Liver (tissue), 9 donors: ENCODE measurements around the gene AUP1. TPM values are rescaled to one million over a fixed set of nuclear protein-coding genes. Genes with fewer than 3 reads are reported as not detected.

Experiments
- DNase-seq: peaks from one replicate; pipeline ENCODE4 v3.0.0-alpha.2; 2017; ENCODE audit warnings: low spot score
- H3K27ac ChIP-seq, 2 donors: one replicate each; pipeline ENCODE4 v1.7.0; 2013; ENCODE audit warnings: inconsistent platforms in 2 of 2, low read length in 2 of 2, control low read depth in 1 of 2, low read depth in 1 of 2, mild to moderate bottlenecking in 1 of 2
- H3K27me3 ChIP-seq, 4 donors: one replicate each; pipeline versions ENCODE4 v1.6.1 to v1.7.0; 2013; ENCODE audit warnings: low read length in 3 of 4, inconsistent platforms in 1 of 4, mild to moderate bottlenecking in 1 of 4, moderate library complexity in 1 of 4; ENCODE audit not compliant: control insufficient read depth in 4 of 4, insufficient read depth in 4 of 4
- H3K36me3 ChIP-seq, 4 donors: one replicate each; pipeline versions ENCODE4 v1.6.1 to v1.7.0; 2013; ENCODE audit warnings: low read length in 3 of 4, mild to moderate bottlenecking in 3 of 4, low read depth in 1 of 4, moderate library complexity in 1 of 4; ENCODE audit not compliant: control insufficient read depth in 4 of 4, insufficient read depth in 3 of 4
- H3K4me1 ChIP-seq, 4 donors: one replicate each; pipeline versions ENCODE4 v1.6.1 to v1.7.0; 2013; ENCODE audit warnings: low read length in 3 of 4, mild to moderate bottlenecking in 3 of 4, moderate library complexity in 1 of 4; ENCODE audit not compliant: control insufficient read depth in 4 of 4, insufficient read depth in 4 of 4
- H3K4me3 ChIP-seq, 3 donors: one replicate each; pipeline versions ENCODE4 v1.6.1 to v1.7.0; 2013; ENCODE audit warnings: low read length in 3 of 3, control low read depth in 1 of 3, low read depth in 1 of 3, mild to moderate bottlenecking in 1 of 3
- H3K9ac ChIP-seq, 2 donors: one replicate each; pipeline ENCODE4 v1.7.0; 2013; ENCODE audit warnings: low read length in 2 of 2, mild to moderate bottlenecking in 2 of 2, moderate library complexity in 2 of 2, control low read depth in 1 of 2, low read depth in 1 of 2
- H3K9me3 ChIP-seq, 4 donors: one replicate each; pipeline versions ENCODE4 v1.6.1 to v1.7.0; 2013; ENCODE audit warnings: low read length in 3 of 4; ENCODE audit not compliant: control insufficient read depth in 4 of 4
- ATF3 ChIP-seq: IDR thresholded peaks from 2 replicates; pipeline ENCODE4 v1.6.1; 2016; ENCODE audit warnings: antibody characterized with exemption
- CTCF ChIP-seq: fragments of 150-350 bp; IDR thresholded peaks from 2 replicates; pipeline ENCODE4 v1.5.1; 2017; ENCODE audit warnings: improper control_type of control experiment, low read depth, low read length; ENCODE audit not compliant: missing input control
- EGR1 ChIP-seq, 2 donors: IDR thresholded peaks; 2 replicates each; pipeline ENCODE4 v1.6.1; 2016 to 2018; ENCODE audit warnings: antibody characterized with exemption in 2 of 2, low read depth in 2 of 2
- FOXA1 ChIP-seq: IDR thresholded peaks from 2 replicates; pipeline ENCODE4 v1.6.1; 2016; ENCODE audit warnings: antibody characterized with exemption
- FOXA2 ChIP-seq: IDR thresholded peaks from 2 replicates; pipeline ENCODE4 v1.6.1; 2016; ENCODE audit warnings: antibody characterized with exemption
- GABPA ChIP-seq, 2 donors: IDR thresholded peaks in 1 of 2; conservative IDR thresholded peaks in 1 of 2; 2 replicates each; pipeline ENCODE4 v1.6.1; 2016; ENCODE audit warnings: antibody characterized with exemption in 2 of 2, mild to moderate bottlenecking in 1 of 2, moderate library complexity in 1 of 2
- HNF4A ChIP-seq, 2 donors: conservative IDR thresholded peaks; 2 replicates each; pipeline ENCODE4 v1.6.1; 2016; ENCODE audit warnings: antibody characterized with exemption in 2 of 2, mild to moderate bottlenecking in 2 of 2
- HNF4G ChIP-seq: IDR thresholded peaks from 2 replicates; pipeline ENCODE4 v1.6.1; 2016; ENCODE audit warnings: antibody characterized with exemption
- JUND ChIP-seq, 2 donors: IDR thresholded peaks; 2 replicates each; pipeline ENCODE4 v1.6.1; 2016; ENCODE audit warnings: antibody characterized with exemption in 2 of 2
- MAX ChIP-seq: IDR thresholded peaks from 2 replicates; pipeline ENCODE4 v1.6.1; 2016; ENCODE audit warnings: antibody characterized with exemption
- RAD21 ChIP-seq, 2 donors: IDR thresholded peaks; 2 replicates each; pipeline ENCODE4 v1.6.1; 2016; ENCODE audit warnings: antibody characterized with exemption in 2 of 2, mild to moderate bottlenecking in 2 of 2
- RXRA ChIP-seq, 2 donors: IDR thresholded peaks; 2 replicates each; pipeline ENCODE4 v1.6.1; 2017 to 2018; ENCODE audit warnings: antibody characterized with exemption in 2 of 2, mild to moderate bottlenecking in 1 of 2
- SP1 ChIP-seq: IDR thresholded peaks from 2 replicates; pipeline ENCODE4 v1.6.1; 2018; ENCODE audit warnings: antibody characterized with exemption, mild to moderate bottlenecking
- TAF1 ChIP-seq: conservative IDR thresholded peaks from 2 replicates; pipeline ENCODE4 v1.6.1; 2016; ENCODE audit warnings: antibody characterized with exemption, mild to moderate bottlenecking
- YY1 ChIP-seq: IDR thresholded peaks from 2 replicates; pipeline ENCODE4 v1.6.1; 2016; ENCODE audit warnings: antibody characterized with exemption, mild to moderate bottlenecking
- ZBTB33 ChIP-seq: IDR thresholded peaks from 2 replicates; pipeline ENCODE4 v1.6.1; 2016; ENCODE audit warnings: antibody characterized with exemption
- WGBS: extraction: QIAGEN DNeasy Blood & Tissue Kit; methylation state at CpG from one replicate; pipeline ENCODE4 v1.1.7; 2013; 5-methylcytosine and 5-hydroxymethylcytosine counted together
- polyA plus RNA-seq, 2 donors: library from polyadenylated mRNA; stranded (reverse) in 1 of 2; unstranded in 1 of 2; fragments of 200-250 nt in 1 of 2; fragments of >200 nt in 1 of 2; fragmentation: Nextera tagmentation in 1 of 2; extraction: Ambion mirVana in 1 of 2; gene quantifications; one replicate each; pipeline versions ENCODE4 v1.2.1 to v1.2.3, GENCODE V29; 2013 to 2015
- total RNA-seq, 2 donors: library from RNA; depleted of rRNA; stranded (reverse); fragments of >200 nt; gene quantifications; one replicate each; pipeline ENCODE4 v1.2.3, GENCODE V29; 2014
- donor health status: healthy.
- donor health status: healthy.
- donor health status: healthy.
- donor health status: healthy.
- donor health status: healthy.

Gene AUP1
- total and polyA plus RNA-seq, 4 donors = 62.6 to 126 (median 109) TPM

- peak overlapping the region in 1 of 3 donors; percentile 50 for H3K4me3 ChIP-seq
These were observed 32.3 kb downstream of the AUP1 start for GRCh38 chr2:74496997-74497776.

GRCh38 chr2:74495440-74495839 lies 34.1 kb downstream of the AUP1 start:
- no peak for DNase-seq
- no peak for TF ChIP-seq JUND (IDR thresholded peaks at IDR 0.05)
- TF ChIP-seq FOXA2 = no peak
- TF ChIP-seq EGR1 (IDR thresholded peaks at IDR 0.05; ENCODE audit: low read depth in 2 of 2) = no peak
- no peak for TF ChIP-seq MAX
- TF ChIP-seq YY1 = no peak
- no peak for TF ChIP-seq GABPA (IDR thresholded peaks at IDR 0.05 in 1 of 2, conservative IDR thresholded peaks at IDR 0.05 in 1 of 2)
- no peak for TF ChIP-seq ZBTB33
- no peak for TF ChIP-seq RAD21 (IDR thresholded peaks at IDR 0.05)
- no peak for TF ChIP-seq FOXA1
- no peak overlapping the region for H3K27ac ChIP-seq

More at GRCh38 chr2:74496997-74497776, 32.3 kb downstream of the AUP1 start:
- Histone ChIP-seq H3K27ac (no peak overlapping the region), H3K9me3 (no peaks in the 10 kb centered on the region), H3K36me3 (peaks cover 4 to 11% (median 7%) of the 10 kb centered on the region in 4 donors), H3K27me3 (no peaks in the 10 kb centered on the region), H3K4me1 (peaks cover 25 to 78% (median 61%) of the 10 kb centered on the region in 4 donors), H3K9ac (no peak overlapping the region)
- WGBS = 51% methylated on average over 19 of the region's 19 CpGs
- no peak for DNase-seq
- TF ChIP-seq JUND (IDR thresholded peaks at IDR 0.05) (no peak), FOXA2 (no peak), CTCF (no peak), HNF4A (conservative IDR thresholded peaks at IDR 0.05) (peak; percentile 19 to 37), RAD21 (IDR thresholded peaks at IDR 0.05) (no peak), SP1 (no peak)

GRCh38 chr2:74493546-74493945 lies 36.0 kb downstream of the AUP1 start:
- H3K36me3 ChIP-seq = peaks cover 10 to 16% (median 14%) of the 10 kb centered on the region in 4 donors
- no peak for TF ChIP-seq GABPA (IDR thresholded peaks at IDR 0.05 in 1 of 2, conservative IDR thresholded peaks at IDR 0.05 in 1 of 2)
- no peak for TF ChIP-seq RXRA (IDR thresholded peaks at IDR 0.05)
- TF ChIP-seq TAF1 = no peak
- no peak for TF ChIP-seq RAD21 (IDR thresholded peaks at IDR 0.05)
- TF ChIP-seq ZBTB33 = no peak
- no peak for TF ChIP-seq EGR1 (IDR thresholded peaks at IDR 0.05; ENCODE audit: low read depth in 2 of 2)
- TF ChIP-seq YY1 = no peak
- no peak for TF ChIP-seq ATF3
- TF ChIP-seq HNF4G = no peak
- TF ChIP-seq FOXA1 = no peak
- TF ChIP-seq MAX = no peak

More at GRCh38 chr2:74495440-74495839, 34.1 kb downstream of the AUP1 start:
- H3K9ac ChIP-seq = no peak overlapping the region
- 90% methylated on average over 1 of the region's 1 CpG for WGBS
- H3K4me1 ChIP-seq = peaks cover 36 to 82% (median 65%) of the 10 kb centered on the region in 4 donors
- H3K4me3 ChIP-seq = no peak overlapping the region
- H3K9me3 ChIP-seq = no peaks in the 10 kb centered on the region
- H3K27me3 ChIP-seq = no peaks in the 10 kb centered on the region
- H3K36me3 ChIP-seq = peaks cover 10 to 16% (median 14%) of the 10 kb centered on the region in 4 donors

More at GRCh38 chr2:74493546-74493945, 36.0 kb downstream of the AUP1 start:
- Histone ChIP-seq H3K9me3 (no peaks in the 10 kb centered on the region), H3K27ac (no peak overlapping the region), H3K4me1 (peaks cover 40 to 88% (median 70%) of the 10 kb centered on the region in 4 donors), H3K9ac (no peak overlapping the region), H3K4me3 (no peak overlapping the region), H3K27me3 (no peaks in the 10 kb centered on the region)
- 94% methylated on average over 3 of the region's 3 CpGs for WGBS
- DNase-seq = no peak
